WTC11 (cell line): ENCODE data around the gene CPNE5. TPM values are rescaled to one million over a fixed set of nuclear protein-coding genes. Genes with fewer than 3 reads are reported as not detected.

Experiments
- ATAC-seq: fragments of 200-7000 bp; cut with Tn5 transposase; 2 replicates; pipeline ENCODE4 v1.10.0; 2021; ENCODE audit warnings: mild to moderate bottlenecking, moderate library complexity
- CTCF ChIA-PET: fragments of 300-600 bp; sonication (Branson Sonifier 250); formaldehyde crosslinking; loops from one replicate; lab custom pipeline; 2021; ENCODE audit warnings: antibody characterized with exemption; lab: Charles Lee
- POLR2A ChIA-PET: fragments of 350-600 bp; sonication (Branson Sonifier 250); formaldehyde crosslinking; loops from one replicate; lab custom pipeline; 2021; ENCODE audit warnings: antibody characterized with exemption; lab: Charles Lee
- DNase-seq: peaks from one replicate; pipeline ENCODE4 v3.0.0; 2021; ENCODE audit warnings: low spot score
- H3K27ac Mint-ChIP-seq: 2 replicates; pipeline ENCODE4 v1.8.0; 2021; ENCODE audit warnings: mixed read lengths
- H3K27me3 Mint-ChIP-seq: 2 replicates; pipeline ENCODE4 v1.8.0; 2021; ENCODE audit warnings: low read depth, mild to moderate bottlenecking, moderate library complexity, mixed read lengths
- H3K36me3 Mint-ChIP-seq: 2 replicates; pipeline ENCODE4 v1.8.0; 2021; ENCODE audit warnings: mixed read lengths
- H3K4me1 Mint-ChIP-seq: 2 replicates; pipeline ENCODE4 v1.8.0; 2022; ENCODE audit warnings: mixed read lengths
- H3K4me3 Mint-ChIP-seq: 2 replicates; pipeline ENCODE4 v1.8.0; 2021; ENCODE audit warnings: mild to moderate bottlenecking, moderate library complexity, mixed read lengths
- H3K9me3 Mint-ChIP-seq: 2 replicates; pipeline ENCODE4 v1.8.0; 2021; ENCODE audit warnings: mixed read lengths
- ETV6 ChIP-seq: sonication (generic); formaldehyde crosslinking; IDR thresholded peaks from 2 replicates; pipeline ENCODE4 v1.8.1; 2022; ENCODE audit warnings: mild to moderate bottlenecking, missing genetic modification reagents
- FOXP1 ChIP-seq: sonication (generic); formaldehyde crosslinking; IDR thresholded peaks from 2 replicates; pipeline ENCODE4 v1.8.0; 2022; ENCODE audit warnings: missing genetic modification reagents, mild to moderate bottlenecking, moderate library complexity, borderline replicate concordance
- IRF2 ChIP-seq: sonication (generic); formaldehyde crosslinking; IDR thresholded peaks from 2 replicates; pipeline ENCODE4 v1.8.0; 2022; ENCODE audit warnings: low read depth, missing genetic modification reagents, borderline replicate concordance
- NFYB ChIP-seq: sonication (generic); formaldehyde crosslinking; conservative IDR thresholded peaks from 2 replicates; pipeline ENCODE4 v1.8.0; 2022; ENCODE audit warnings: low read depth, missing genetic modification reagents
- SOX15 ChIP-seq: fragments of 250-450 bp; sonication (Bioruptor Pico); IDR thresholded peaks from 2 replicates; pipeline ENCODE4 v1.9.0; 2021; ENCODE audit warnings: mild to moderate bottlenecking
- TEAD4 ChIP-seq: sonication (generic); formaldehyde crosslinking; IDR thresholded peaks from 2 replicates; pipeline ENCODE4 v1.8.0; 2022; ENCODE audit warnings: mild to moderate bottlenecking, missing genetic modification reagents
- ZNF138 ChIP-seq: sonication (generic); formaldehyde crosslinking; conservative IDR thresholded peaks from 2 replicates; pipeline ENCODE4 v1.8.1; 2022; ENCODE audit warnings: mild to moderate bottlenecking, moderate library complexity, missing genetic modification reagents
- total RNA-seq: library from RNA; stranded (reverse); gene quantifications from 3 replicates; pipeline ENCODE4 v1.2.3, GENCODE V29; 2021
- TF ChIP-seq, protein P1 (sequence below): fragments of 250-450 bp; sonication (Bioruptor Pico); IDR thresholded peaks from 2 replicates; pipeline ENCODE4 v2.1.2; 2022; ENCODE audit warnings: mild to moderate bottlenecking, moderate library complexity
- TF ChIP-seq, protein P2 (sequence below): sonication (generic); formaldehyde crosslinking; IDR thresholded peaks from 2 replicates; pipeline ENCODE4 v1.8.0; 2023; ENCODE audit warnings: missing genetic modification reagents
- TF ChIP-seq, protein P3 (sequence below): sonication (generic); formaldehyde crosslinking; IDR thresholded peaks from 2 replicates; pipeline ENCODE4 v1.8.1; 2023; ENCODE audit warnings: mild to moderate bottlenecking, missing genetic modification reagents
- TF ChIP-seq, protein P4 (sequence below): fragments of 250-450 bp; sonication (Bioruptor Pico); IDR thresholded peaks from 2 replicates; pipeline ENCODE4 v1.9.0; 2021; ENCODE audit warnings: mild to moderate bottlenecking, borderline replicate concordance
- TF ChIP-seq, protein P5 (sequence below): sonication (generic); formaldehyde crosslinking; IDR thresholded peaks from 2 replicates; pipeline ENCODE4 v1.8.1; 2022; ENCODE audit warnings: low read depth, missing genetic modification reagents, borderline replicate concordance
- TF ChIP-seq, protein P6 (sequence below): fragments of 250-450 bp; sonication (Bioruptor Pico); IDR thresholded peaks from 2 replicates; pipeline ENCODE4 v1.9.0; 2021; ENCODE audit warnings: moderate library complexity, mild to moderate bottlenecking, inconsistent platforms, borderline replicate concordance
- TF ChIP-seq, protein P7 (sequence below): sonication (generic); formaldehyde crosslinking; IDR thresholded peaks from 2 replicates; pipeline ENCODE4 v1.8.1; 2023; ENCODE audit warnings: mild to moderate bottlenecking, missing genetic modification reagents, borderline replicate concordance

Gene CPNE5
- total RNA-seq, 1 experiment from 2014 or later, result 0.44 TPM

DNA sequence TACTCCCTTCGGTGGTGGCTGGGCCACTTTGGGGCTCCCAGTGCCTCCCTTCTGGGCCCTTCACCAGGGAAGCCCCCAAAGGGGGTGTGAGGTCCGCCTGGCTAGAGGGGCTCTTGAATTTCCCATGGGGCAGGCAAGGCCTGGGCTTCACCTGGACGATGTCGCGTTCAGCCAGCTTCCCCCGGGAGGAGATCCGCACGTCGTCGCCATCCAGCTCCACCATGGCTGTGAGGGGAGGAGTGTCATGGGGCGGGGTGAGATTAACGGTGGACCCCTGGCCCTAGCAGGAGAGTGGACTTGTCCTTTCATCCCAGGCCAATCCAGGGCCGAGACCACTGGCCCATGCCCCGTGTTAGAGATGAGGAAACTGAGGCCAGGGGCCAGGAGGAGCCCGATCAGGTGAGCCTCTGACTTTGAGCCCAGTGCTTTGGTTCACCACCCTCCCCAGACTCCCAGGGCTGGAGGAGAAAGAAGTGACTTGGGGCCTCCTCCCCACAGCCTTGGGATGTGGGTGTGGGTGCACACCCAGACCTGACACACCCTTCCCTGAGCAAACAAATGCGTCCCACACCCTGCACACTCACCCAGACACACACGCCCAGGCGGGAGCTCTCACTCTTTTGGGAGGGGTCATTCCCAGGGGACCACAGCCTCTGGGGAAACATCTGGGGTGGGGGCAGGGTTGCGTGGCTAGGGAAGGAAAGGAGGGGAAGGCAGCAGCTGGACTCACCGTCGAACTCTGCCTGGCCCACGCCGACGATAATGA, 95.5 kb downstream of the CPNE5 start:
- Mint-ChIP-seq H3K27ac (no peak overlapping the region), H3K4me3 (no peak overlapping the region), H3K4me1 (no peaks in the 10 kb centered on the region), H3K27me3 (no peaks in the 10 kb centered on the region; the same call in 1 of the 2 replicates), H3K9me3 (peaks cover 7% of the 10 kb centered on the region), H3K36me3 (0 out of 2 replicates have a peak, but pooled peaks cover 3% of the 10 kb centered on the region)
- ChIA-PET POLR2A (no interaction called here), CTCF (interaction anchor here (0.5 to 3.3 kb wide), 6 partner anchors 15 to 113 kb away, joined by 3 to 7 read pairs (median 4); no protein-coding TSS in a partner anchor)
- ATAC-seq (no peak), DNase-seq (no peak)
- TF ChIP-seq FOXP1 (CRISPR knock-in tag) (no peak), NFYB (no peak), ETV6 (CRISPR knock-in tag) (no peak)
- TF ChIP-seq, protein P1, sequence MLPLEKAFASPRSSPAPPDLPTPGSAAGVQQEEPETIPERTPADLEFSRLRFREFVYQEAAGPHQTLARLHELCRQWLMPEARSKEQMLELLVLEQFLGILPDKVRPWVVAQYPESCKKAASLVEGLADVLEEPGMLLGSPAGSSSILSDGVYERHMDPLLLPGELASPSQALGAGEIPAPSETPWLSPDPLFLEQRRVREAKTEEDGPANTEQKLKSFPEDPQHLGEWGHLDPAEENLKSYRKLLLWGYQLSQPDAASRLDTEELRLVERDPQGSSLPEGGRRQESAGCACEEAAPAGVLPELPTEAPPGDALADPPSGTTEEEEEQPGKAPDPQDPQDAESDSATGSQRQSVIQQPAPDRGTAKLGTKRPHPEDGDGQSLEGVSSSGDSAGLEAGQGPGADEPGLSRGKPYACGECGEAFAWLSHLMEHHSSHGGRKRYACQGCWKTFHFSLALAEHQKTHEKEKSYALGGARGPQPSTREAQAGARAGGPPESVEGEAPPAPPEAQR (CRISPR knock-in tag), result no peak
- TF ChIP-seq, protein P2, sequence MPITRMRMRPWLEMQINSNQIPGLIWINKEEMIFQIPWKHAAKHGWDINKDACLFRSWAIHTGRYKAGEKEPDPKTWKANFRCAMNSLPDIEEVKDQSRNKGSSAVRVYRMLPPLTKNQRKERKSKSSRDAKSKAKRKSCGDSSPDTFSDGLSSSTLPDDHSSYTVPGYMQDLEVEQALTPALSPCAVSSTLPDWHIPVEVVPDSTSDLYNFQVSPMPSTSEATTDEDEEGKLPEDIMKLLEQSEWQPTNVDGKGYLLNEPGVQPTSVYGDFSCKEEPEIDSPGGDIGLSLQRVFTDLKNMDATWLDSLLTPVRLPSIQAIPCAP (CRISPR knock-in tag), result no peak
- TF ChIP-seq, protein P3, sequence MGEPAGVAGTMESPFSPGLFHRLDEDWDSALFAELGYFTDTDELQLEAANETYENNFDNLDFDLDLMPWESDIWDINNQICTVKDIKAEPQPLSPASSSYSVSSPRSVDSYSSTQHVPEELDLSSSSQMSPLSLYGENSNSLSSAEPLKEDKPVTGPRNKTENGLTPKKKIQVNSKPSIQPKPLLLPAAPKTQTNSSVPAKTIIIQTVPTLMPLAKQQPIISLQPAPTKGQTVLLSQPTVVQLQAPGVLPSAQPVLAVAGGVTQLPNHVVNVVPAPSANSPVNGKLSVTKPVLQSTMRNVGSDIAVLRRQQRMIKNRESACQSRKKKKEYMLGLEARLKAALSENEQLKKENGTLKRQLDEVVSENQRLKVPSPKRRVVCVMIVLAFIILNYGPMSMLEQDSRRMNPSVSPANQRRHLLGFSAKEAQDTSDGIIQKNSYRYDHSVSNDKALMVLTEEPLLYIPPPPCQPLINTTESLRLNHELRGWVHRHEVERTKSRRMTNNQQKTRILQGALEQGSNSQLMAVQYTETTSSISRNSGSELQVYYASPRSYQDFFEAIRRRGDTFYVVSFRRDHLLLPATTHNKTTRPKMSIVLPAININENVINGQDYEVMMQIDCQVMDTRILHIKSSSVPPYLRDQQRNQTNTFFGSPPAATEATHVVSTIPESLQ, result no peak
- TF ChIP-seq, protein P4, sequence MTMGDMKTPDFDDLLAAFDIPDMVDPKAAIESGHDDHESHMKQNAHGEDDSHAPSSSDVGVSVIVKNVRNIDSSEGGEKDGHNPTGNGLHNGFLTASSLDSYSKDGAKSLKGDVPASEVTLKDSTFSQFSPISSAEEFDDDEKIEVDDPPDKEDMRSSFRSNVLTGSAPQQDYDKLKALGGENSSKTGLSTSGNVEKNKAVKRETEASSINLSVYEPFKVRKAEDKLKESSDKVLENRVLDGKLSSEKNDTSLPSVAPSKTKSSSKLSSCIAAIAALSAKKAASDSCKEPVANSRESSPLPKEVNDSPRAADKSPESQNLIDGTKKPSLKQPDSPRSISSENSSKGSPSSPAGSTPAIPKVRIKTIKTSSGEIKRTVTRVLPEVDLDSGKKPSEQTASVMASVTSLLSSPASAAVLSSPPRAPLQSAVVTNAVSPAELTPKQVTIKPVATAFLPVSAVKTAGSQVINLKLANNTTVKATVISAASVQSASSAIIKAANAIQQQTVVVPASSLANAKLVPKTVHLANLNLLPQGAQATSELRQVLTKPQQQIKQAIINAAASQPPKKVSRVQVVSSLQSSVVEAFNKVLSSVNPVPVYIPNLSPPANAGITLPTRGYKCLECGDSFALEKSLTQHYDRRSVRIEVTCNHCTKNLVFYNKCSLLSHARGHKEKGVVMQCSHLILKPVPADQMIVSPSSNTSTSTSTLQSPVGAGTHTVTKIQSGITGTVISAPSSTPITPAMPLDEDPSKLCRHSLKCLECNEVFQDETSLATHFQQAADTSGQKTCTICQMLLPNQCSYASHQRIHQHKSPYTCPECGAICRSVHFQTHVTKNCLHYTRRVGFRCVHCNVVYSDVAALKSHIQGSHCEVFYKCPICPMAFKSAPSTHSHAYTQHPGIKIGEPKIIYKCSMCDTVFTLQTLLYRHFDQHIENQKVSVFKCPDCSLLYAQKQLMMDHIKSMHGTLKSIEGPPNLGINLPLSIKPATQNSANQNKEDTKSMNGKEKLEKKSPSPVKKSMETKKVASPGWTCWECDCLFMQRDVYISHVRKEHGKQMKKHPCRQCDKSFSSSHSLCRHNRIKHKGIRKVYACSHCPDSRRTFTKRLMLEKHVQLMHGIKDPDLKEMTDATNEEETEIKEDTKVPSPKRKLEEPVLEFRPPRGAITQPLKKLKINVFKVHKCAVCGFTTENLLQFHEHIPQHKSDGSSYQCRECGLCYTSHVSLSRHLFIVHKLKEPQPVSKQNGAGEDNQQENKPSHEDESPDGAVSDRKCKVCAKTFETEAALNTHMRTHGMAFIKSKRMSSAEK (CRISPR knock-in tag), result no peak
- TF ChIP-seq, protein P5, sequence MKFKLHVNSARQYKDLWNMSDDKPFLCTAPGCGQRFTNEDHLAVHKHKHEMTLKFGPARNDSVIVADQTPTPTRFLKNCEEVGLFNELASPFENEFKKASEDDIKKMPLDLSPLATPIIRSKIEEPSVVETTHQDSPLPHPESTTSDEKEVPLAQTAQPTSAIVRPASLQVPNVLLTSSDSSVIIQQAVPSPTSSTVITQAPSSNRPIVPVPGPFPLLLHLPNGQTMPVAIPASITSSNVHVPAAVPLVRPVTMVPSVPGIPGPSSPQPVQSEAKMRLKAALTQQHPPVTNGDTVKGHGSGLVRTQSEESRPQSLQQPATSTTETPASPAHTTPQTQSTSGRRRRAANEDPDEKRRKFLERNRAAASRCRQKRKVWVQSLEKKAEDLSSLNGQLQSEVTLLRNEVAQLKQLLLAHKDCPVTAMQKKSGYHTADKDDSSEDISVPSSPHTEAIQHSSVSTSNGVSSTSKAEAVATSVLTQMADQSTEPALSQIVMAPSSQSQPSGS (CRISPR knock-in tag), result no peak

DNA sequence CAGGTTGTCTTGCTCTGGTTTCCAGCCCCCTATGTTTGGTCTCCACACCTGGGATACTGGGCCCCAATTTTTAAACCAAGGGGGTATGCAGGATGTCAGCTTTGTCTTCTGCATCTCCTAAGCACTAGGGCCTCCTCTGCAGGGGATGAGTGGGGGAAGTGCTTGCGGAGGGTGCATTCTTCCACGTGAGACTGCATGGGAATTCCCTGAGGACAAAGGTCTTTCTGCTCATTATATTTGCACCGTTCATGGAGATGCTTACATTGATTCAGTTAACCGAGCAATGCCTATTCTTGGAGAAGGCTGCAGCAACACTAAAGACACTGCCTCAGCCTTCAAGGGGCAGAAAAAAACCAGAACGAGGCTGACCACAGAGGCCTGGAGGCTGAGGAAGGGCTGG, 96.2 kb downstream of the CPNE5 start:
- Mint-ChIP-seq H3K4me1 (no peaks in the 10 kb centered on the region), H3K36me3 (no peaks in the 10 kb centered on the region), H3K27me3 (no peaks in the 10 kb centered on the region), H3K9me3 (no peaks in the 10 kb centered on the region; the same call in 1 of the 2 replicates), H3K27ac (no peak overlapping the region), H3K4me3 (no peak overlapping the region)
- ATAC-seq (no peak), DNase-seq (no peak)
- CTCF ChIA-PET, result interaction anchor here (1.1 kb wide), 1 partner anchor 113 kb away, joined by 3 read pairs; no protein-coding TSS in a partner anchor
- POLR2A ChIA-PET, result no interaction called here
- no peak for TF ChIP-seq SOX15 (CRISPR knock-in tag)
- no peak for TF ChIP-seq IRF2 (CRISPR knock-in tag)

DNA sequence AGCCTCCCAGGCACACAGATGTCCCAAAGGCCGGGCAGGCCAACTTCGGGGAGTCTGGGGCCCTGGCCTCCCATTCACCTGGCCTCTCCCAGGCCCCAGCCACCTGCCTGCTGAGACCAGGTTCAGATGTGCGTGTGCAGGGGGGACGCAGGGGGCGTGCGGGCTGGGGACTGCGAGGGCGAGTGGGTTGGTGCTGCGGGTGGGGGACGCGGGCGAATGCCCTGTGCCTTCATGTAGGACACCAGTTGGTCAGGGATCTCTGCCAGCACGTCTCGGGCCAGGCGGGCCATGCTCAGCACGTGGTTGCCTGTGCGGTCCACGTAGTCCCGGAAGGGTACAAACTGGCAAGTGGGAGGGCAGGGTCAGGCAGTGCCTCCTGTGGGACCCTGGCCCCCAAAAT, 97.1 kb downstream of the CPNE5 start:
- Mint-ChIP-seq H3K27me3 (no peaks in the 10 kb centered on the region), H3K36me3 (no peaks in the 10 kb centered on the region), H3K27ac (no peak overlapping the region), H3K4me1 (no peaks in the 10 kb centered on the region), H3K9me3 (no peaks in the 10 kb centered on the region), H3K4me3 (no peak overlapping the region)
- no peak for DNase-seq
- no peak for ATAC-seq
- POLR2A ChIA-PET, result no interaction called here
- CTCF ChIA-PET, result no interaction called here
- TF ChIP-seq, protein P6, sequence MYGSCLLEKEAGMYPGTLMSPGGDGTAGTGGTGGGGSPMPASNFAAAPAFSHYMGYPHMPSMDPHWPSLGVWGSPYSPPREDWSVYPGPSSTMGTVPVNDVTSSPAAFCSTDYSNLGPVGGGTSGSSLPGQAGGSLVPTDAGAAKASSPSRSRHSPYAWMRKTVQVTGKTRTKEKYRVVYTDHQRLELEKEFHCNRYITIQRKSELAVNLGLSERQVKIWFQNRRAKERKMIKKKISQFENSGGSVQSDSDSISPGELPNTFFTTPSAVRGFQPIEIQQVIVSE (CRISPR knock-in tag), result no peak
- TF ChIP-seq ZNF138 (CRISPR knock-in tag) (no peak), TEAD4 (CRISPR knock-in tag) (no peak)
- TF ChIP-seq, protein P7, sequence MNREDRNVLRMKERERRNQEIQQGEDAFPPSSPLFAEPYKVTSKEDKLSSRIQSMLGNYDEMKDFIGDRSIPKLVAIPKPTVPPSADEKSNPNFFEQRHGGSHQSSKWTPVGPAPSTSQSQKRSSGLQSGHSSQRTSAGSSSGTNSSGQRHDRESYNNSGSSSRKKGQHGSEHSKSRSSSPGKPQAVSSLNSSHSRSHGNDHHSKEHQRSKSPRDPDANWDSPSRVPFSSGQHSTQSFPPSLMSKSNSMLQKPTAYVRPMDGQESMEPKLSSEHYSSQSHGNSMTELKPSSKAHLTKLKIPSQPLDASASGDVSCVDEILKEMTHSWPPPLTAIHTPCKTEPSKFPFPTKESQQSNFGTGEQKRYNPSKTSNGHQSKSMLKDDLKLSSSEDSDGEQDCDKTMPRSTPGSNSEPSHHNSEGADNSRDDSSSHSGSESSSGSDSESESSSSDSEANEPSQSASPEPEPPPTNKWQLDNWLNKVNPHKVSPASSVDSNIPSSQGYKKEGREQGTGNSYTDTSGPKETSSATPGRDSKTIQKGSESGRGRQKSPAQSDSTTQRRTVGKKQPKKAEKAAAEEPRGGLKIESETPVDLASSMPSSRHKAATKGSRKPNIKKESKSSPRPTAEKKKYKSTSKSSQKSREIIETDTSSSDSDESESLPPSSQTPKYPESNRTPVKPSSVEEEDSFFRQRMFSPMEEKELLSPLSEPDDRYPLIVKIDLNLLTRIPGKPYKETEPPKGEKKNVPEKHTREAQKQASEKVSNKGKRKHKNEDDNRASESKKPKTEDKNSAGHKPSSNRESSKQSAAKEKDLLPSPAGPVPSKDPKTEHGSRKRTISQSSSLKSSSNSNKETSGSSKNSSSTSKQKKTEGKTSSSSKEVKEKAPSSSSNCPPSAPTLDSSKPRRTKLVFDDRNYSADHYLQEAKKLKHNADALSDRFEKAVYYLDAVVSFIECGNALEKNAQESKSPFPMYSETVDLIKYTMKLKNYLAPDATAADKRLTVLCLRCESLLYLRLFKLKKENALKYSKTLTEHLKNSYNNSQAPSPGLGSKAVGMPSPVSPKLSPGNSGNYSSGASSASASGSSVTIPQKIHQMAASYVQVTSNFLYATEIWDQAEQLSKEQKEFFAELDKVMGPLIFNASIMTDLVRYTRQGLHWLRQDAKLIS (CRISPR knock-in tag), result no peak
- TF ChIP-seq, protein P2 (CRISPR knock-in tag), result no peak
